ENCODE measurements around the gene KIF2C.
A peak's percentile ranks its signal among the peaks of the same experiment; 100 is the strongest.
"Not testable (repeated sequence)": the region's sequence is repeated elsewhere in the genome, so short reads cannot be mapped to it uniquely, and the experiment has no call there.

KIF2C gene

DNA sequence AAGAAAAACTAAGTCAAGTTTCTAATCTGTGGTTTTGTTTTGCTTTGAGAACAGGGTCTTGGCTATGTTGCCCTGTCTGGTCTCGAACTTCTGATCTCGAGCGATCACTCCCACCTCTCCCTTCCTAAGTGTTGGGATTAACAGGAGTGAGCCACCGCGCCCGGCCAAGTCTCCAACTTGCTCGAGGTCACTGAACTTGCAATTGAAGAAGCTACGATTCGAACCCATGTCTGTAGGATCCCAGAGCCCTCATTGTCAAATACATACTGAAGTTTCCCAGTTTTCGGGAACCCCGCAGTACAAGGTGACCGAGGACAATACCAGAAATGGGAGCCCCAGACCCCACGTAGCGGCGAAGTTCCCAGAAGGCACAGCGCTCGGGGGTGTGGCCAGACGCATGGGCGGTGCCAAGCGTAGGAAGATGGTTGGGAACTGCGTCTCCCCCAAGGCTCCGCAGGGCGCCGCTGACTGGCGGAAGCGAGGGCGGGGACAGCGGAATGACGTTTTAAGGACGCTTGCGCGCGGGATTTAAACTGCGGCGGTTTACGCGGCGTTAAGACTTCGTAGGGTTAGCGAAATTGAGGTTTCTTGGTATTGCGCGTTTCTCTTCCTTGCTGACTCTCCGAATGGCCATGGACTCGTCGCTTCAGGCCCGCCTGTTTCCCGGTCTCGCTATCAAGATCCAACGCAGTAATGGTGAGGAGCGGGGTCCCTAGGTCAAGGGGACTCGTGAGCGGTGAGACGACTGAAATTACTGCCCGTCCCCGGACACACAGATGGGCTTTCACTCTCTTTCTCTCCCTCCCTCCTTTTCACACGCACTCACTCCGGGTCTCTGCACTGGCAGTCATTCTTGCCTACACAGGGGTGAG lies at the start of gene KIF2C:
Gene KIF2C, plus strand, starts transcription at position 531 of the 872 bp plus-strand sequence. Its CDS starts 96 bp downstream, at position 627.
- DNase-seq = peak; percentile 97

DNA sequence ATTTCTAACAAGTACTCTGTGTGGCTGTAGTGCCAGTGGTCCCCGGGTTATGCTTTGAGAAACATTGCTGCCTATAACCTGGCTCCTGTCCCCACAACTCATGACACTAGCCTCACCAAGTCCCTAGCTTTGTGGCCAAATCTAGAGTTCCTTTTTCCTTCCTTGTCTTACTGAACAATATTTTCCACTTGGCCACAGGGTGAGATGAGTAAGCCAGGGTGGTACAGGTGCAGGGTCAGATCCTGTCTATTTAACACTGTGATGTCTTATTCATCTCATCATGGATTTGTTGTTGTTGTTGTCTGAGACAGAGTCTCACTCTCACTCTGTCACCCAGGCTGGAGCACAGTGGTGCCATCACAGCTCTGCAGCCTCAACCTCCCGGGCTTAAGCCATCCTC lies 46.5 kb upstream of the KIF2C start:
- no peak for DNase-seq

DNA sequence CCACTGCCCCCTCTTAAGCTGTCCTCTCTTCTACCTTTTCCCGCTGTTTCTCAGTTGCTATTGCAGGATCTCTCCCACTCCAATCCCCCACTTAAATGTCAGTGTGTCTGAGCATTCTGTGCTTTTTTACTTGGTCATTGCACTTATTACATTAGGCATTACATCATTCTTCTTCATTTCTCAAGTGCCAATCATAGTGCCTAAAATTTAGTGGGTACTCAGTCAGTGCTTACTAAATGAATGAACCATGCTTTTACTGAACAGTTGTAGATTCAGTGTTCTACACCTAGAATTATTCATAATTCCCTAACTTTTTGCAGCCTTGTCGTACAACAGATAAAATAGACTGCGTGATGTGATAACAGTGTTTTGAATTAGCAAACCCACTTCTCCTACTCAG lies 45.7 kb upstream of the KIF2C start:
- DNase-seq = no peak

DNA sequence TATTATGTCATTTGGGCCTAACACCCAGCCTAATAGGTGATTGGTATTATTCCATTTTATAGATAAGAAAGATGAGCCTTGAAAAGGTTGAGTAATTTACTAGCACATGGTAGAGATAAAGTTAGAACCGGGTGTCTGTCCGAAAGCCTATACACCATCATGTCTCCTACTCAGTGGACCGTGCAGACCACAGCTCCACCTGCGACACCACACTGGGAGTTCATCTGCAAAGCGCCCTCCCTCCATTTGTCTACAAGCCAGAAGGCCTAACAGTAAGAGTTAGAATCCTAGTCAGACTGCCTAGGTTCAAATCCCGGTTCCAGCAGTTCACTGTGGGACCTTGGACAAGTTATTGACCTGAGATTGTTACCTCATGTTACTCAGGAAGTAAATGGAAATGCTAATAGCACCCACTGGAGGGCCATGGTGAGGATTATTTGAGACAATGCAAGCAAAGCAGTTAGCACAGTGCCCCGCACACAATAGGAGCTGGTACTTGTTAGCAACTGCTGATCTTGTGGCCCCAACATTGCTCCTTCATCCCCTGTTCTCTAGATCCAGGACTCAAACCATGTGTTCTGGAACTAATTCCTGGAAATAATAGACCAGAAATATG lies 44.7 kb upstream of the KIF2C start:
- no peak for DNase-seq

DNA sequence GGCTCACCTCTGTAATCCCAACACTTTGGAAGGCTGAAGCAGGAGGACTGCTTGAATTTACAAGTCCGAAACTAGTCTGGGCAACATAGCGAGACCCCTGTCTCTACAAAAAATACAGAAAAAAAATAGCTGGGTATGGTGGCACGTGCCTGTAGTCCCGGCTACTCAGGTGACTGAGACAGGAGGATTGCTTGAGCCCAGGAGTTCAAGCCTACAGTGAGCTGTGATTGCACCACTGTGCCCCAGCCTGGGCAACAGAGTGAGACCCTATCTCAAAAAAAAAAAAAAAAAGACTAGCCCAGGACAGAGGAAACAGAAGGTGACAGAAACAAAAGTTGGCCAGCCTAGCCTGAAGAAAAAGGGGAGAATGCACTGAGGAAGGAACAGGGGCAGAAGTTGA lies 44.0 kb upstream of the KIF2C start:
- no peak for DNase-seq

DNA sequence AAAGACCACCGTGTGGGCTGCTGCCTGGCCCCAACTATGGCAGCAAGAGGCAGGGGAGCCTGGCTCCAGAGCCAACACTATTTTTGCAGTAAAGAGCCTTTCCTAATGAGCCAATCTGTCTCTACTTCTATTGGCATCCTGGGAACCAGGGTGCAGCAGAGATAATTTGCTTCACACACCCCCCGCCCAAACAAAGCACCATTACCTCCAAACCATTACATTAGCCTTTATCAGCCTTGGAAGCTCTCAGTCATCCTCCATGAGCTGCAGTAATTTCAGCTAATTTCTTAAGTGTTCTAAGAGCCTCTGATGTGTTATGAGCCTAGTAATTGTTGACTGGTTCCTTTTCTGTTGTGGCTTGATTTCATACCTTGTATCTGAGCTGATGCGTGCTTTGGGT lies 43.5 kb upstream of the KIF2C start:
- no peak for DNase-seq

DNA sequence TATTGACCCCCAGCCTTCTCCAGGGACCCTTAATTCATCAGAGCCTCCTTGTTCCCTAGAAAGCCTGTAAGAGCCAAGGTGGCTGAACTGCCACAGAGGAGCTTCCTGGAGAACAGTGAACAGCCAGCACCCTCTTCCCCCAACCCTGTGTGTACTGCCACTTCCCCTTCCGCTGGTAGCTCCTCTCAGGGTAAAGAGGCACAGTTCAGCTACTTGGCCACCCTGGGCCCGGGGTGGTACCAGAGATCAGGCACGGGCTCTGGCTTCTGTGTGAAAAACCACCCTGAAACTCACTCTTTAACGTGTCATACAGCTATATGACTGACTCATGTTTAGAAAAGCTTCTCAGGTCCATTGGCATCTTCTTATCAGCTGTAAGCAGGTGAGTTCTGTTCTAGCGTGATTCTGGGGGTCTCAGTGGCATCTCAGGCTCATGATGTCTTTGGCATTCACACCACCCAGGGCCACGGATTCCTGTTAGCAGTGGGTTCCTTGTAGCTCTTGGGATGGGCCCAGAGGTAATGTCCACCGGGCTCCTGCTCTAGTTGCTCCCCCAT lies 42.8 kb upstream of the KIF2C start:
- peak; percentile 37 for DNase-seq

DNA sequence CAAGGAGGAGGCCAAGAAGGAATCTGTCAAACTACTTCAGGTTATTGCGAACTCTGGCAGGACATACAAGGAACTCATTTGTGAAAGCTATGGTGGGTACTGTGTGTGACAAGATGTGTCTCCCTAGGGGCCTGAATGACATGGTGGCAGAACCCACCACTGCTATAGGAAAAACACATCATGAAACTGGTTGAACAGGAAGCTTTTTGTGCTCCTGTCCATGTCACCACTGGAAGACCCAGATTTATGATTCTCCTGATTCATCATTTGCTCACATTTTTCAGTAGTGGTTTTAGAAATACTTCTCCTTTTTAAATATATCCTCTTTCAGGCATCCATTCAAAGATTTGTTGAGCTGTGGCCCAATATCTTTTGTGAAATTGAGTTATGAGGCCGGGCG lies 41.5 kb upstream of the KIF2C start:
- DNase-seq = no peak

DNA sequence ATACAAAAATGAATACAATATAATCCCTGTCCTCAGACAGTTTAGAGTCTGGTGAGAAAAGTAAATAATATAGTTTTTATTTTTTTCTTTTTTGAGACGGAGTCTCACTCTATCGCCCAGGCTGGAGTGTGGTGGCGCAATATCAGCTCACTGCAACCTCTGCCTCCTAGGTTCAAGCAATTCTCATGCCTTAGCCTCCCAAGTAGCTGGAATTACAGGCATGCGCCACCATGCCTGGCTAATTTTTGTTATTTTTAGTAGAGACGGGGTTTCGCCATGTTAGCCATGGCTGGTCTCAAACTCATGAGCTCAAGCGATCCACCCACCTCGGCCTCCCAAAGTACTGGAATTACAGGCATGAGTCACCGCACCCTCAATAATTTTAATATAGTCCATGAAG lies 40.3 kb upstream of the KIF2C start:
- not testable (repeated sequence) for DNase-seq

DNA sequence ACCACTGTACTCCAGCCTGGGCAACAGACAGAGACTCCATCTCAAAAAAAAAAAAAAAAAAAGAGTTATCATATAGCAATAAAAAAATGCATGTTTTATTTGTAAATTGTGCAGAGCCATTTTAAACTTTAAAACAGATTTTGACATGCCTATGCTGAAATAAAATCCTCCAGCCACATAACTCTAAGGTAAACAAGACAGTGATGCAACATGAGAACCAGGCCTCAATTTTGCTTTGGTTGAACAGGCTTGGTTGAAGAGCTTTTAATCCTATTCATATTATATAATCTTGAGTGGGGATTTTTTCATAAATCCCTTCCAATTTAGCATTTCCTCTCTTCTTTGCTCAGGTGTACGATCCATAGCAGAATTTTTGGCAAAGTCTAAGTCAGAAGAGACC lies 39.1 kb upstream of the KIF2C start:
- no peak for DNase-seq

DNA sequence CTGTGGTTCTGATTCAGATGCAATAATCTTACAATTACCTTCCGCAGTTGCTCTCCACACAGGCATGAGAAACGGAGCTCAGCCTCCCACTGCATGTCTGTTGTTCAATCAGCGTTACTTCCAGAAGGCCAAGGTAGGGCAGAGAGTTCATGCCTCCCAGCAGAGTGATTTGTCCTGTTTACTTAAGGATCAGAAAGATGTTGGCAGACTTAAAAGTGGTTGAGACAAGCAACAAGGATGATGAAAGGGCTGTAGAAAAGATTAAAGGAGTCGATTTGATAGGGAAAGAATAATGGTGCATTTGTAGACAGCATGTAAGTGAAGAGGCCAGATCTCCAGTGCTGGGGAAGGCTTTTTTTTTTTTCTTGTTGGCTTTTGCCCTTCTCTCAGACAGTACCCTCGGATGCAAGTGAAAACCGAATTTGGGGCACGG lies 38.5 kb upstream of the KIF2C start:
- DNase-seq = no peak

DNA sequence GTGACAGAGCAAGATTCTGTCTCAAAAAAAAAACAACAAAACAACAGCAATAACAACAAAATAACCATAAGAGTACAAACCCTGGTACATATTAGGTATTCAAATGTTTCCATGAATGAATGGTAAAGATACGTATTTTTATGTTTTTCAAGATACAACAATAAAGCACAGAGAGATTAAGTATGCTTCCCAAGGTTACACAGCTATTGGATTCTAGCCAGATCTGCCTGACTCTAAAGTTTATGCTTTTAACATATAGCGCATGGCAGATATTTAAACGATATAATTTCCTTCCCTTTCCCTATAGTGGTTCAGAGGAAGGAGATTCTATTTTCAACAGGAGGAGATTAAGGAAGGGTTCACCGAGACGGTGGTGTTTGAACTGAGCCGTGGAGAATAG lies 34.2 kb upstream of the KIF2C start:
- no peak for DNase-seq

DNA sequence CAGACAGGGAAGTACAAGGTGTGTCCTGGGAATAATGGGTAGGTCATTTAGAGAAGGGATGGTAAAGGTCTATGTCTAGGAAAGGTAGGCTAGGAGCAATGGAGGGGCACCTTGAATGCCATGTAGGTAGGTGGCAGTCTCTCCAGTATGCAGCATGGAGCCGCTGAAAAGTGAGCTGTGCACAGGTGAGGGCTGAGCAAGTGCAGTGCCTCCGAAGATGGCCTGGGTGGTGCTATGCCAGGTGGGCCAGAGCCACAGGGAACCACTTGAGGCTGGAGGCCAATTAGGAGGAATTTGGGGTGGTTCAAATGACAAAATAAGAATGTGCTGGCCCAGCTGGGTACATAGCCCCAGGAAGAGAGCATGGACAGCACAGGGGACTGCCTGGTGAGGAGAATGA lies 33.7 kb upstream of the KIF2C start:
- DNase-seq = no peak

DNA sequence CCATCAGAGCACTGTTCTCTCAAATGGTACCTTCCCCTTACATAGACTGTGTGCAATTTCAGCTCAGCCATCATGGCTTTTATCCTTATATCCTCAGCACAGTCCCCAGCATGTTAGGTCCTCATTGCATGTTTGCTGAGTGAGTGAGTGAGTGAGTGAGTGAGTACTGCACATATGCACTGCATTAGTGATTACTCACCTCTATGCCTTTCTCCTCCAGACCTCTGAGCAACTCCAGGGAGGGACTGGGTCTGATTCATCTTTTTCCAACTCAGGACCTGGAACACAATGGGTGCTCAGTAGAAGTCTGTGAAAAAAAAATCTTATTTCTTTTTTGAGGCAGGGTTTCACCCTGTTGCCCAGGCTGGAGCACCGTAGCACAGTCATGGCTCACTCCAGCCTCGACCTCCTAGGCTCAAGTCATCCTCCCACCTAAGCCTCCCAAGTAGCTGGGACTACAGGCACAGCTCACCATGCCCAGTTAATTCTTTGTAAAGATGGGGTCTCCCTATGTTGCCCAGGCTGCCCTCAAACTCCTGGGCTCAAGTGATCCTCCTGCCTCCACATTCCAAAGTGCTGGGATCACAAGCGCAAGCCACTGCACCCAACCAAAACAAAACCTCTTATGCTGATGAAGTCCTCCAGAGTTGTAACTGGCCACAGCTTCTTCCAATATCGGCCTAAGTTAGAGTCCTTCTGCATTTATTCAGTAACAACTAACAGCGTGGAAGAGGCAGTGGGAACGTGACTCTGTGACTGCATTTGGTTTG lies 32.3 kb upstream of the KIF2C start:
- no peak for DNase-seq

DNA sequence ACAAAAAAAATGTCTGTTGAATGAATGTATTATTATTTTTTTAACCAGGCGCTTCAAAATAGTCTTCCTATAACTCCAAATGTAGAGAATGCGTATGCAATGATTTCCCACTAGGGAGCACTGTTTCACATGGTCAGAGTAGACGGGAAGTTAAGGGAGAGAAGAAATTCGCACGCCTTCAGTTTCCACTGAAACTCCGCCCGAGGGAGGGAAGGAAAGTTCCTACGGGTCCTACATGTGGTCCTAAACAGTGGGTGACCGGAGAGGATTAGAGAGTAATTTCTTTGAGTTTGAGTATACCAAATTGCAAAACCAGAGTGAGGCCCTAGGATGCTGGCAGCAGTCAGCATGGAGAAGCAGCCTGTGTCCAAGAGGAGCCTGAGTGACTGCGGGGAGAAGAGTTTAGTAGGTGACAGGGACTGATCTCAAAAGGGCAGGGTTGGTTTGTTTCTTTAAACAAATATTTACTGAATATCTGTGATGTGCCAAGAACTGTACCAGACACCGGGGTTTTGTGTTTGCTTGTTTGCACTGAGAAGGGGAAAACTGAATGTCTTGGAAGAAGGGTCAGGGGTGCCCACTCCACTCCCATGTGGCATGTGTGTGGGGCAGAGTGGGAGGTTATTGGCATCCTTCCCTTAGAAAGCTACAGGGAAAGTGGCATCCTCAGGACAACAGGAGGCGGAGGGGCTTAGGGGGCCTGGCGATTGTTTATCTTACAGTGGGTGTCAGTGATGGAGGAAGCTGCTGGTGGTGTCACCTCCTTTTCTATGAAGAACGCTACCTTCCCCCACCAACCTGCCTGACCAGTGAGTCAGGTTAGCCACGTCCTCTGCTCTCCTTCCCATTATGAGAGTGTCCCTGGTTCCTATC lies 31.4 kb upstream of the KIF2C start:
- DNase-seq = no peak

DNA sequence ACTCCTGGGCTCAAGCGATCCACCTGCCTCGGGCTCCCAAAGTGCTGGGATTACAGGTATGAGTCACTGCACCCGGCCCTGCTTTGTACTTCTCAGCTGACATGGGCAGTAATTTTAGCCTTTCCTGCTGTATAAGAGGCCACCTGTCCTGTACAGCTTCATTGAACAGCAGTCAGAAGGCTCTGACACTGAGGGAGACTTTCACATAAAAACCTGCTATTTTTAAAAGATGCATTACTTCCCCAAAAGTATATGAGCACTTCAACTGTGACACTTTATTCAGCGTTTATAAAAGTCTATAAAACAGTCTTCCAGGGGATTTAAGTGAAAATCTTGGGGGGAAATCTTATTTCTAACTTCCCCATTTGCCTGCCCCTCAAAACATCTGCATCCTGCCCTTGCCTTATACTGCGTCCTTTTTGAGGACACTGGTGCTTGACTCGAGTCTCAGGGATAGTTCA lies 26.3 kb upstream of the KIF2C start:
- DNase-seq = no peak

DNA sequence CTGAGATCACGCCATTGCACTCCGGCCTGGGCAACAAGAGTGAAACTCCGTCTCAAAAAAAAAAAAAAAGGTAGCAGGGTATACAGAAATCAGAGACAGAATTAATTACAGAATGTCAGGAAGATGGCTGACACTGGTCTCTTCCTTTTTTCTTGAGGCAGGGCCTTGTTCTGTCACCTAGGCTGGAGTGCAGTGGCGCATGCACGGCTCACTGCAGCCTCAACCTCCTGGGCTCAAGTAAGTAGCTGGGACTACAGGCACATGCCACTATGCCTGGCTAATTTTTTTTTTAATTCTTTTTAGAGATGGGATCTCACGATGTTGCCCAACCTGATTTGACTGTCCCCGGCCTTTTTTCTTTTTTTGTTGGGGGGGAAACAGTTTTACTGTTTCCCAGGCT lies 25.1 kb upstream of the KIF2C start:
- no peak for DNase-seq

DNA sequence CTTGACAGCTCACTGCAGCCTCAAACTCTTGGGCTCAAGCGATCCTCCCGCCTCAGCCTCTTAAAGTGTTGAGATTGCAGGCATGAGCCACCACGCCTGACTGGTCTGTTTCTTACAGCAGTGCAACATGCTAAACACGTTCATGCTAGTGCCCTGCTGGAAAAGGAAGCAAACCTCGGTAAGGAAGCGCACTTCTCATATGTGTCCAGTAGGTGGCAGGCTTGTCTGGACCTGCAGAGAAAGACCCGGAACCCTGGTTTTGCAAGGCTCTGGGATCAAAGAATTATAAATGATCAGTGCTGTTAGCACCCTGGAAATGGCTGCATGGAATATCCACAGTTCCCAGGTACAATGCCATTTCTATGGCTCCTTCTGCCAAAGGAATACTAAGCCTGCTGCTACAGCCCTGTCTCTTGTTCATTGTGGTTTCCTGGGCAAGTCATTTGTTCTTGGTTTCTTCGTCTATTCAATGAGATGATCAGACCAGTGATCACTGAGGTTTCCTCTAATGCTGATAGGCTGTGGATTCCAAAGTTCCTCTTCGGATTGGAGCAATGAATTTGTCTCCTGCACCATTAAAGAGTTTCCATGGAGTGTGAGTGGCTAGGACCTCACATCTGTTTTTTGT lies 24.6 kb upstream of the KIF2C start:
- DNase-seq = peak; percentile 62

DNA sequence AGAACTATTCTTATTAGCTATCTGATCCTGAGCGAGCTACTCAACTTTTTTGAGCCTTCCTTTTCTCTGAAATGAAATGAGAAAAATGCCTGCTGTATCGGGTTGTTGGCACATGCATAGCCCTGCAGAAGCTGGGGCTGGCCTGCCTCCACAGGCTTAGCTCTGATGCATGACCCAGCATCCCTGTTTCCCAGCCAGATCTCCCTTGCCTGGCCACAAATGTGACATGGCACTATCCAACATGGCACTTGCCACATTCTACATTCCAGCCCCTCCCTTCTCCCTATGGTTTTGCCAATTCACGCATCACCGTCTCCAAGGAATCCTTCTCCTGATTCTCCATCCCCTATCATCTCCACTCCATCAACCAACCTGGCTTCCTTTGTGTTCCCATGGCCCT lies 22.5 kb upstream of the KIF2C start:
- no peak for DNase-seq

DNA sequence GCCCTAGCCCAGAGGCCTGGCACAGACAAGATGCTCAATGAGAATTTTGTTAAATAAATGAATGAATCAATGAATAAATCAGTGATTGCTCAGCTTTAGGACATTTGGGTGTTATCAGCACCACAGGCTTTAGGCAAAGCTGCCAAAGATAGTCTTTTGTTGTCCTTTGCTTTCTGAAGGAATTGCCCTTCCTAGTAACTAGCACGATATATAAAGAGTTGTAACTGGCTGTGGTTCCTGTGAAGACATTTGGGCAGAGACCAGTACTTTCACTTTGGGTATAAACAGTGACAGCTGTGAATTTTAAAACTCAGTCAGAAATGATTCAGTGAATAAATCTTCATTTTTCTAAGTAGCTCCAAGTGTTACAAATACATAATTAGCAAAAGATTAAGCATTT lies 22.0 kb upstream of the KIF2C start:
- no peak for DNase-seq

DNA sequence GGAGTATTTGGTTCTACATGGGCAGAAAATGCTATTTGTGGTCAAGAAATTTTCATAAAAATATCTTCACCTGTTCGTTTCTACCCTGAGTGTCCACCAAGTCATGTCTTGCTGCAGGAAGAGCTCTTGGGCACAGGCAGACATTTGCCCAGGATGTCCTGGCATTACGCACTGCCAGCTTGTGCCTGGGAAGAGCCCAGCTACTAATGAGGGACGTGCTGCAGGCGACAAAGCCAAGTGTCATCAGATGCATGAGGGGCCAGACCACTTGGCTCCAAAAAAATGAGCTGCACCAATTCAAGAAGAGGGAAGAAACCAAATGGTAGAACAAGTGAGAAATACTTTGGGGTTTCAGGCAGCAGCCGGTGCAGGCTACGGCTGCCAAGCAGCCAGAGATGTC lies 21.5 kb upstream of the KIF2C start:
- no peak for DNase-seq

DNA sequence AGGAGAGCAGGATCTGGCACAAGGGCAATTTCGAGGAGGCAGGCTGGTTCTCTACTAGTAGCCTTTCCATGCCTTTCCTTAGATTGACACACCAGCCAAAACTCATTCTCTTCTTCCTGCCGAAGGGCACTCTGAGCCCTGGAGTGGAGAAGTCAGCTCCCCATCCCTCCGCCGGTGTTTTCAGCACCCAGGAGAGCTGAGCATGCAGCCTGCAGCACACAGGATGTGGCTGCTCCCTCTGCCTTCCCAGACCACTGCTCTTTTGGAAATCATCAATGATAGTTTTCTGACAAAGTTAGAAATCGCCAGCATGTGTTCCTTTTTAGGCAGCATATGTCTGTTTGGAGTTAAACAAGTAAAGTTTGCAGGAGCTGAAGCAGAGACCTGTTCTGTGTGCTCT lies 20.3 kb upstream of the KIF2C start:
- DNase-seq = no peak

All from activated CD8-positive, alpha-beta memory T cell treated with anti-CD3 and anti-CD28 coated beads, Interleukin-2, amount 50 U/mL, for 4 hours (primary cell).